Measurements from ENCODE around the gene SVOPL.
"Not testable (repeated sequence)": the region's sequence is repeated elsewhere in the genome, so short reads cannot be mapped to it uniquely, and the experiment has no call there.

Gene SVOPL

GRCh38 chr7:138699661-138700060 lies 1.5 kb downstream of the SVOPL start:
- no peak for DNase-seq

DNA sequence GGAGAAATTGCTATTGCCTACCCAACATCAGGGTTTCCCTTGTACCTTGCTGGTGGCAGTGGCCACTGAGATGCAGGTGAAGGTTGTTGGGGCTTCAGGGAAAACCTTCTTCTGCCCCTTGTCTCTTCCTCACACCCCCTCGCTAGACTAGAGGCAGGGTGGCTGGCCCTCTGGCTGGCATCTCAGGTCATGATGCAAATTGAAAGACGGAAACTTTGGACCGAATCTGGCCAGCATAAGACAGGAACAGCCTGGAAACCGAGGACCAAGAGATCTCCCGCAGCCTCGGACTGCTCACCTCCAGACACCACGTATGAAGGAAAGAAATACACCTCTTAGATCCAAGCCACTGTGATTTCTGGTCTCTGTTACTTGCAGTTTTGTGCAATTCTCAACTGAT lies 2.9 kb downstream of the SVOPL start:
- no peak for DNase-seq

DNA sequence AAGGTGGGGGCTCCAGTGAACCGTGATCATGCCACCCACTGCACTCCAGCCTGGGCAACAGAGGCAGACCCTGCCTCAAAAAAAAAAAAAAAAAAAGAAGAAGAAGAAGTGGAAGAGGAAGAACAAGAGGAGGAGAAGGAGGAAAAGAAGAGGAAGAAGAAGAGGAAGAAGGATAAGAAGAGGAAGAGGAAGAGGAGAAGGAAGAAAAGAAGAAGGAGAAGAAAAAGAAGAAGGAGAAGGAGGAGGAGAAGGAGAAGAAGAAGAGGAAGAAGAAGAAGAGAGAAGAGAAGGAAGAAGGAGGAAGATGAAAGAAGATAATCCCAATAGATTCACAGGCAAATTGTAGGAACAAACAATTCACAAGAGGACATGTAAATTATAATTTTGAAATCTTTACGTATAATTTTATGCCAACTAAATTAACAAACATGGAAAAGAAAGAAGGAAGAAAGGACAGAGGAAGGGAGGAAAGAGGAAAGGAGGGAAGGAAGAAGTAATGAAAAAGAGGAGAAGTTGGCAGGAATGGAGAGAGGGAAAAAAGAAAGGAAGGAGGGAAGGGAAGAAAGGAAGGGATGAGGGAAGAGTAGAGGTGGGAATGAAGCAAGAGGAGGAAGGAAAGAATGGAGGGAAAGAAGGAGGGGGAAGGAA lies 3.5 kb downstream of the SVOPL start:
- DNase-seq = no peak

DNA sequence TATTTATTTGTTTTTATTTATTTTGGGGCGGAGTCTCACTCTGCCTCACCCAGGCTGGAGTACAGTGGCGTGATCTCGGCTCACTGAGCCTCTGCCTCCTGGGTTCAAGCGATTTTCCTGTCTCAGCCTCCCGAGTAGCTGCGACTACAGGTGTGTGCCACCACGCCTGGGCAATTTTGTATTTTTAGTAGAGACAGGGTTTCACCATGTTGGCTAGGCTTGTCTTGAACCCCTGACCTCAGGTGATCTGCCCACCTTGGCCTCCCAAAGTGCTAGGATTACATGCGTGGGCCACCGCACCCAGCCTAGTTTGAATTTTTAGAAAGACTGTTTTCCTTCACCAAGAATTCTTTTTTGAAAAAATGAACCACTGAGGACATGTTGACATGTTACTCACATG lies 5.4 kb downstream of the SVOPL start:
- not testable (repeated sequence) for DNase-seq

DNA sequence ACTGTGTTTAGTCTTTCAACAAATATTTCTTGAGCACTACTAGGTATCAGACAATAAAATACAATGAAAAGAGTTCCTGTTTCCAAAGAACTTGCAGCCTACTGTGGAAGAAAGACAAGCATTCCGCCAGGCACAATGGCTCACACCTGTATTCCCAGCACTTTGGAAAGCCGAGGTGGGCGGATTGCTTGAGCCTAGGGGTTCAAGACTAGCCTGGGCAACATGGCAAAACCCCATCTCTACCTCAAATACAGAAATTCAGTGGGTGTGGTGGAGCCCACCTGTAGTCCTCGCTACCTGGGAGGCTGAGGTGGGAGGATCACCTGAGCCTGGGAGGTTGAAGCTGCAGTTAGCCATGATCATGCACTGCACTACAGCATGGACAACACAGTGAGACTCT lies 6.1 kb downstream of the SVOPL start:
- DNase-seq = no peak

DNA sequence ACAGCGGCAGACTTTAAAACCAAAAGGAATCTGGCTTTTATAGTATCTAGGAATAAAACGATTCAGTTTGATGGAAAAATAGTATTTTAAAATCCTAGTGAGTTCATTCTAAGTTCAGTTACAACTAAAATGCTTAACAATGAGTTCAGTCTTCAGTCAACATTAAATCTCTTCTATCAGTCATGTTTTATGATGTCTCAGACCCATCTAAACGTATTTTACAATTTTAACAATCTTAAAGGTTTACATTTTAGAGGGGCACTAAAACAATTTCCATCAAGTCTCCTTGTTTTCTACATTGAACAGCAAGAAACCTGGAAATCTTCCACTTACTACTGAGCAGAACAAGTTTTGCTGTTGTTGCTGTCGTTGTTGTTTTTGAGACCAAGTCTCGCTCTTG lies 10.0 kb downstream of the SVOPL start:
- no peak for DNase-seq

DNA sequence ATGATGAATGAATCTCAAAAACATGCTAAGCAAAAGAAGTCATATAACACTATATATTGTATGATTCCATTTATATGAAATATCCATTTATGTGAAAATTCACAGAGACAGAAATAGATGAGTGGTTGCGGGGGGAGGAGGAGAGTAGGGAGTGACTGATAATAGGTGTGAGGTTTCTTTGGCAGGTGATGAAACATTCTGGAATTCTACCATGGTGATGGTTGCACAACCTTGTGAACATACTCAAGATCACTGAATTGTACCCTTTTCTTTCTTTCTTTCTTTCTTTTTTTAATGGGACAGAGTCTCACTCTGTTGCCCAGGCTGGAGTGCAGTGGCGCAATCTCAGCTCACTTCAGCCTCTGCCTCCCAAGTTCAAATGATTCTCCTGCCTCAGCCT lies 10.7 kb downstream of the SVOPL start:
- no peak for DNase-seq

DNA sequence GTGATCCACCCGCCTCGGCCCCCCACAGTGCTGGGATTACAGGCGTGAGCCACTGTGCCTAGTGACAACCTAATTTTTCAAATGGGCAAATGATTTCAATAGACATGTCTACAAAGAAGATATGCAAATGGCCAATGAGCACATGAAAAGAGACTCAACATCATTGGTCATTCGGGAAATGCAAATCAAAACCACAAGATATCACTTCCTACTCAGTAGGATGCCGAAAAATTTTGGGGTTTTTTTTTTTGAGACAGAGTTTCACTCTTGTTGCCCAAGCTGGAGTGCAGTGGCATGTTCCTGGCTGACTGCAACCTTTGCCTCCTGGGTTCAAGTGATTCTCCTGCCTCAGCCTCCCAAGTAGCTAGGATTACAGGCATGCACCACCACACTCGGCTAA lies 13.1 kb downstream of the SVOPL start:
- DNase-seq = not testable (repeated sequence)

- no peak for DNase-seq
Measured at GRCh38 chr7:138684340-138684739, 16.8 kb downstream of the SVOPL start.

DNA sequence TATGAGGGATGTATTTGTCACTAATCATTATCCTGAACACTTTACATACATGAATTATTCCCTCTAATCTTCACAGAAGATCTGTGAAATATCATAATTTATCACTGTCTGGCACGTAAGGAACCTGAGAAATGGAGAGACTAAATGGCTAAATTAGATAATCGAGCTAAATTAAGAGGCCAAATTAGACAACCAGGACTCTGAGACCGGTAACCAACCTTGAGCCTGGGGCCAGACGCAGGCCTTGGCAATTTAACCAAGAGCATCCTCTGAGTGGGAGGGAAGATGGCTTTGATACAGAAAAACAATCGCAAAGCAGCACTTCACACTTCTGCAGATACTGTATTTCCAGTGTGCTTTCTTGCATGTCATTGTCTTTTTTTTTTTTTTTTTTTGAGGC lies 21.4 kb downstream of the SVOPL start:
- DNase-seq = no peak

GRCh38 chr7:138670594-138670993 lies 30.6 kb downstream of the SVOPL start:
- DNase-seq = no peak

DNA sequence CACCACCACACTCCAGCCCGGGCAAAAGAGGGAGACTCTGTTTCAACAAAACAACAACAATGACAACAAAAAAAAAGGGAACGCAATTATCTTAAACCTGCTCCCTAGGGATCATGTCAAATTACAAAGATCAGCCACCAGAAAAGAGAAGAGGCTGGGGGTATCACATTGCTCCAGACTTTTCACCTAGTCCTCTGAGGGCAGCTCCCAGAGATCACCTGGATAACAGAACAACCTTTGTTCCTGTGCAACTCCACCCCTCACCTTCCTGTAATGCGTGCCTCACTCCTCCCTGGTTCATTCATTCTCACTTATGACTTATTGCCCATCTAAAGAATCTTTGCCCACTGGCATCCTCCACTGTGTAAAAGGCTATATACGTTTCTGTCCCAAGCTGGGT lies 31.8 kb downstream of the SVOPL start:
- no peak for DNase-seq

GRCh38 chr7:138668946-138669345 lies 32.2 kb downstream of the SVOPL start:
- DNase-seq = no peak

DNA sequence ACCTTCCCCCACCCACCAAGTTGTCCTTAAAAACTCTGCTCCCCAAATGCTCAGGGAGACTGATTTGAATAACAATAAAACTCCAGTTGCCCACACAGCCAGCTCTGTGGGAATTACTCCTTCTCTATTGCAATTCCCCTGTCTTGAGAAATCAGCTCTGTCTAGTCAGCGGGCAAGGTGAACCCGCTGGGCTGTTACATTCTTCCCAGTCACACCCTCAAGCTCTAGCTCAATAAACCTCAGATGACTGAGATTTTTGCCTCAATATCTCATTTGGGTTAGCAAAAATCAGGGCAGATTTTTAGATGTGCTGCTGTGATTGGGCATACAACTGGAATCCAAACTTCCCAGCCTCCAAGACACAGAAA lies 32.9 kb downstream of the SVOPL start:
- no peak for DNase-seq

DNA sequence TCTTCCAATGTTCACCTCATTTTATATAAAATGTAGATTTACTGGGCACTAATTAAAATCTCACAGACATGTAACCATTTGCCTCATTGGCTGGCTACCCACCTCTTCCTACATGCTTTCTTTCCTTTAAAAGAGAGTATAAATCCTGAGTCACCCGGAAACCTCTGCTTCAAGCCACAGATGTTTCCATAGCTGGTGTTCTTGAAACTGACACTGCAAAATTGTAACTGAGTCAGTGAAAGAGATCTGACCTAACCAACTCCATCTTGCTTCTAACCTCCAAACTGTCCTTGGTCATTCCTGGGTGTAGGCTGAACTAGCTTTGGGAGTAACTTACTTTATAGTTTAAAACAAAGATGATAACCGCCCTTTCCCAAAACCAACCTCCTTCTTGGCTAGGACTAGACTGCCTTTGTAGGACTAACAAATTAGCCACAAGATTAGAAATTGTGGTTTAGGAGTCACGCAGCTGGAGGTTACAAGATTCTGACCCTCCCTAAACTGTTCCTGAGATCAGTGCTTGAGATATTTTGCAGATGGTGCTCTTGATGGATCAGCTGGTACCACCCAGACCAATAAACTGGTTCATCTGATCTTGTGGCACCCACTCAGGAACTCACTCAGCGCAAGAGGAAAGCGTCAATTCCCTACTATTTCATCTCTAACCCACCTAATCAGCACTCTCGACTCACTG lies 33.5 kb downstream of the SVOPL start:
- no peak for DNase-seq

DNA sequence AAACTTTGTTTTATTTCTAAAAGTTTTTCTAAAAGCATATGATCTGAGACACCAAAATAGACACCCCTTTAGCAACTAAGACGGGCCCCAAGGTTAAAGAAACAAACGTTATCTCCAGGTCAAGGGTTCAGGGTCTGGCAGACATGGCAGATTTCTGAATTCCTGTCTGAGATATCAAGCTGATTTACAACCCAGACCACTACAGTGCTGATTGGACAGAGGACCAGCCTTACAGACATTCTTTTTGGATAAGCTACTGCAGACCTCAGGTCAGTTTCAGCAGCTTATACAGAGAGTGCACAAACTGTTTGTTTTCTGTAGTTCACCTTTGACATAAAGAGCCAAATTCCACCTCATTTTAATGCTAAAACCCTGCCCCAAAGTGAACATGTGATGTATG lies 34.8 kb downstream of the SVOPL start:
- DNase-seq = no peak

DNA sequence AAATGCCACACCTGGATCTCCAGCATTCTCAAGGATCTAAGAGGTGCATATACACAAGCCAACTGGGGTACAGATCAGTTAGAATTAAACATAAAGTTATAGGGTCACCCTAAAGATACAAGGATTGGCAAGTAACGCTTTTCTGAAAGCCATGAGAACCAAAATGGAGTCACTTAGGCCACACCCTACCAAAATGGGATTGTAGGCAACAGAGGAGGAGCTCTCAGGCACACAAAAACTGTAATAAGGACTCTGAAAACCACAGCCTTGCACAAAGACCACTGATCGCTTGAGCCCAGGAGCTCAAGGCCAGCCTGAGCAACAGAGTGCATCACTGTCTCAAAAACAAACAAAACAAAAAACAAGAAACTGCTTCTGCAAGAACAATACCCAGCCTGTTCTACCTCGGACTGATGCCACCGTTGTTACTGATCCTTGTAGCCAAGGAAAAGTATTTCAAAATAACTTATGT lies 35.5 kb downstream of the SVOPL start:
- no peak for DNase-seq

- no peak for DNase-seq
Measured at GRCh38 chr7:138665249-138665648, 35.9 kb downstream of the SVOPL start.

DNA sequence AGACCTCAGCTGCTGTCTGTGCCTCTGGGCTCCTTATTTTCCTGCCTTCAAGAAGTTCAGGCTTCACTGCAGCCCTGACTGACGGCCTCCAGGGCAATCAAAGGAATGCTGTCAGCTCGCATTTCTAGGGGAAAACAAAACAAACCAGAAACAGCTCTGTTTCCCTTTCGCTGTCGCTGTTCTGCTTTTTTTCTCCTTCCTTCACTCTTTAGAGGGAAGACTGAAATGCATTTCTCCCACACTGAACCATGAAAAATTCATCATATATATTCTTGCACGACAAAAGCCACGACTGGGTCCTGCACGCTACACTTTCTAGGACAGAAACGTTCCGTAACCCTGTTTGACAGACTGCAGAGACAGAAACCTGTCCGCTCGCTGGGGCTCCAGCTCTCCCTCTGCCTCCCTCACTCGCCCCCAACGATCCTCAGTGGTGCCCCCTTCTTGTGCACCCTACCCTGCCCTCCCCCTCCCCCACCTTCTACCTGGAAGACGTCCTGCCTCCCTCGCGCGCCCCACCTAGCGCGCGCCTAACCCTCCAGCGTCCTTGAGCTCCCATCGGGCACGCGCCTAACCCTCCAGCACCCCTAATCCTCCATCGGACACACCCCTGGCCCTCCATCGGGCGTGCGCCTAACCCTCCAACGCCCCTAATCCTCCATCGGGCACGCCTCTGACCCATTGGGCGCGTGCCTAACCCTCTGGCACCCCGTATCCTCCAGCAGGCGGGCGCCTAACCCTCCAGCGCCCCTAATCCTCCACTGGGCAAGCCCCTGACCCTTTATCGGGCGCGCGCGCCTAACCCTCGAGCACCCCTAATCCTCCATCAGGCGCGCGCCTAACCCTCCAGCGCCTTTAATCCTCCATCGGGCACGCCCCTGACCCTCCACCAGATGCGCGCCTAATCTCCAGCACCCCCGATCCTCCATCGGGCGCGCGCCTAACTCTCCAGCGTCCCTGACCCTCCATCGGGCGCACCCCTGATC lies 37.1 kb downstream of the SVOPL start:
- no peak for DNase-seq

DNA sequence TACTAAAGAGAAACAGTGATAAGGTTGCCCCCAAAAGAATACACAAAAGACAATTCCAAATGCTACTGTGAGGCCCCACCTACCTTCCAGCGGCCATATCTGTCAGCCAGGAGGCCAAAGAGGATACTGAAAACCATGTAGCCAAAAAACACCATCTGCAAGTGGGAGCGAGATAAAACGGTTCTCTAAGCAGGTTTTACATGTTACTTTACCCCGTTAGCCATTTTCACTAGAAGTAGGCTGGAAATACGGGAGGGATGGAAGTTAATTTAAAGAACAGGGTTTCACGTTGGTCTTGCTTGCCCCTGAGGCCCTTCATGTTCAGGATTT lies 38.2 kb downstream of the SVOPL start:
- no peak for DNase-seq

DNA sequence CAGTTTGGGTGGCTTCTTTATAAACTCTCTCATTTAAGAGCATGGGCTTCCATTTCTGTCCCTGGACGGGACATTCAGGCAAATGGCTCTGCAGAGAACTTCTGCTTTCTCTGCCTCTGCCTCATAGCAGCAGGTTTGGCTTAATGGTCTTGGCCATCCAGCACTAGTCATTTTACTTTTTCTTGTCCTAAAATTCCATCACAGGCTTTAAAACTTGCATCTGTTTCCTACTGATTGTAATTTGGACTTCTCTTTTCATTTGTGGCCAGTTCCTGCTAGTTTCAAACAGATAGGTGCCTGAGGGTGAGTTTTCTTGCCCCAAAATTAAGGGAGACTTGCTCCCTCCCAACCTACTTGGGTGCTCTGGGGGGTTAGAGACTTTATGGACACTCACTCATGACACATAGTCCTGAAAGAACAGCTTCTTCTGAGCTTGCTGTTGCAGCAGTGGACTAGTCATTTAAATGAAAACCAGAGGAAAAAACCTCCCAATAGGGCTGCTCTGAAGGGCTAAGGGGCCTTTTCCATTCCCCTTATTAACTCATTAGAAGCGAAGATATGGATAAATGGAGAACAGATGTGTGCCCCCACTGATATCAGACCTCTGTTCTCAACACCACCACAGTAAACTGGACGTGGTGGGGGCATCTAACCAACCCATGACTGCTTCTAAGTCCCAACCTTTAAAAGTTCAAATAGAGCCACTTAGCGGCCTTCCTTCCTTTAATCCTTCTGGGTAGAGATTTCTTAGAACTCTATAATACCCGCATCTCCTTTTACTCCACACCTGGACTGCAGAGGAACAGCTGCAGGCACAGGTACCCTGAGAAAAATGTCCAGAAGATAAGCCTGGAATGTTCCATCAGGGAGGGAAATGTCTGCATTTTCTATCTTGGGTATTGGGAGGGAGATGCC lies 38.8 kb downstream of the SVOPL start:
- no peak for DNase-seq

DNA sequence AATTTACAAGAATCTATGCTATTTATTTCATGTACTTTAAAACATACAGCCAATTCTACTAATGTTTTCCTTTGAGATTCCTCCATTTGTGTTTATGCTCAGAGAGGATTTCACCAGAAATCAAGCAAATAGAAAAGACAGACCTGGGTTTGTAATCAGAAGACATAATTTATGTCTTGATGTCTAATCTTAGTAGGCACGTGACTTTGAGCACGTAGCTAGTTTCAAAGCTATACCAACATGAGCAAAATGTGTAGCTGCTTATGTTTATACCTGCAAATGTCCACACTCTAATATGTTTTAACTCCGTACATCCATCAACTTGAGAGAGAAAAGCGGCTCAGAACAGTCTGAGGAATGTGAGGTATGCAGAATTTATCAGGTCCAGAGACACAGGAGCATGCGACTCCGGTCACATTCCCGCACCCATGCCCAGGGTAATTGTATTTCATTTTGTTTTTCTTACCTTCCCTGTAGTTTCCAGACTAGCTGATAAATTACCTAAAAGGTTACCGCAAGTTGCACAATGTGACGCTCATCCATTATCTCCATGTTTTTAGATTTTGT lies 40.0 kb downstream of the SVOPL start:
- no peak for DNase-seq
